ENCODE data around the gene AGAP1.

AGAP1 gene

GRCh38 chr2:235825946-235826345 is 332.1 kb downstream of the AGAP1 start:
- FAIRE-seq (no peak), DNase-seq (ENCODE audit: insufficient read length, low spot score) (no peak)

- no peak for DNase-seq (ENCODE audit: insufficient read length, low spot score)
- FAIRE-seq: no peak
Observed at GRCh38 chr2:235826826-235827225, 333.0 kb downstream of the AGAP1 start.

- peak; percentile 85 for DNase-seq (ENCODE audit: insufficient read length, low spot score)
- peak; percentile 89 for FAIRE-seq
Observed at GRCh38 chr2:235827585-235827992, 333.7 kb downstream of the AGAP1 start.

- no peak for FAIRE-seq
- no peak for DNase-seq (ENCODE audit: insufficient read length, low spot score)
Observed at GRCh38 chr2:235829726-235830125, 335.9 kb downstream of the AGAP1 start.

GRCh38 chr2:235831755-235832154 is 337.9 kb downstream of the AGAP1 start:
- FAIRE-seq (no peak), DNase-seq (ENCODE audit: insufficient read length, low spot score) (no peak)

GRCh38 chr2:235832941-235833340 is 339.1 kb downstream of the AGAP1 start:
- FAIRE-seq: no peak
- DNase-seq (ENCODE audit: insufficient read length, low spot score): no peak

- DNase-seq (ENCODE audit: insufficient read length, low spot score): no peak
- no peak for FAIRE-seq
Observed at GRCh38 chr2:235833971-235834620, 340.3 kb downstream of the AGAP1 start.

- no peak for DNase-seq (ENCODE audit: insufficient read length, low spot score)
- FAIRE-seq: no peak
Observed at GRCh38 chr2:235834781-235835180, 340.9 kb downstream of the AGAP1 start.

GRCh38 chr2:235835810-235836209 is 342.0 kb downstream of the AGAP1 start:
- DNase-seq (ENCODE audit: insufficient read length, low spot score) (no peak), FAIRE-seq (no peak)

GRCh38 chr2:235836491-235836911 is 342.7 kb downstream of the AGAP1 start:
- DNase-seq (ENCODE audit: insufficient read length, low spot score) (no peak), FAIRE-seq (no peak)

- DNase-seq (ENCODE audit: insufficient read length, low spot score): no peak
- no peak for FAIRE-seq
Observed at GRCh38 chr2:235839226-235839625, 345.4 kb downstream of the AGAP1 start.

GRCh38 chr2:235839974-235840373 is 346.1 kb downstream of the AGAP1 start:
- FAIRE-seq: no peak

GRCh38 chr2:235841863-235842262 is 348.0 kb downstream of the AGAP1 start:
- DNase-seq (ENCODE audit: insufficient read length, low spot score): no peak
- no peak for FAIRE-seq

More at GRCh38 chr2:235839974-235840373, 346.1 kb downstream of the AGAP1 start:
- DNase-seq (ENCODE audit: insufficient read length, low spot score): no peak

- DNase-seq (ENCODE audit: insufficient read length, low spot score) (no peak), FAIRE-seq (no peak)
Observed at GRCh38 chr2:235842941-235843340, 349.1 kb downstream of the AGAP1 start.

- no peak for FAIRE-seq
Observed at GRCh38 chr2:235843591-235844395, 349.9 kb downstream of the AGAP1 start.

GRCh38 chr2:235844561-235844960 is 350.7 kb downstream of the AGAP1 start:
- FAIRE-seq: no peak
- no peak for DNase-seq (ENCODE audit: insufficient read length, low spot score)

More at GRCh38 chr2:235843591-235844395, 349.9 kb downstream of the AGAP1 start:
- no peak for DNase-seq (ENCODE audit: insufficient read length, low spot score)

- no peak for FAIRE-seq
- no peak for DNase-seq (ENCODE audit: insufficient read length, low spot score)
Observed at GRCh38 chr2:235845245-235845644, 351.4 kb downstream of the AGAP1 start.

- DNase-seq (ENCODE audit: insufficient read length, low spot score): no peak
- FAIRE-seq: no peak
Observed at GRCh38 chr2:235847576-235847975, 353.7 kb downstream of the AGAP1 start.

- FAIRE-seq (no peak), DNase-seq (ENCODE audit: insufficient read length, low spot score) (no peak)
Observed at GRCh38 chr2:235848055-235848454, 354.2 kb downstream of the AGAP1 start.

- FAIRE-seq (no peak), DNase-seq (ENCODE audit: insufficient read length, low spot score) (no peak)
Observed at GRCh38 chr2:235848946-235849345, 355.1 kb downstream of the AGAP1 start.

- no peak for DNase-seq (ENCODE audit: insufficient read length, low spot score)
- no peak for FAIRE-seq
Observed at GRCh38 chr2:235849489-235849888, 355.6 kb downstream of the AGAP1 start.

GRCh38 chr2:235850289-235850688 is 356.4 kb downstream of the AGAP1 start:
- DNase-seq (ENCODE audit: insufficient read length, low spot score) (no peak), FAIRE-seq (no peak)
